Omental fat pad (tissue), 4 donors: ENCODE results near the gene EHBP1. TPM values are rescaled to one million over a fixed set of nuclear protein-coding genes. Genes with fewer than 3 reads are reported as not detected.

Experiments used
- ATAC-seq: fragments of 150-250 bp; one replicate; pipeline ENCODE4 v1.9.1; 2016; ENCODE audit warnings: mild to moderate bottlenecking, moderate library complexity; ENCODE audit not compliant: low FRiP score
- DNase-seq: peaks from one replicate; pipeline ENCODE4 v3.0.0-alpha.2; 2019; ENCODE audit warnings: low spot score
- CTCF ChIP-seq, 3 donors: fragments of 450-650 bp; IDR thresholded peaks; one replicate each; pipeline ENCODE4 v1.5.1; 2016 to 2017; ENCODE audit warnings: antibody characterized with exemption in 3 of 3, mild to moderate bottlenecking in 3 of 3, moderate library complexity in 2 of 3
- total RNA-seq, 4 donors: library from RNA; depleted of rRNA; stranded (reverse); fragments of >200 nt; gene quantifications; one replicate each; pipeline ENCODE4 v1.1.0, GENCODE V29; 2016

The EHBP1 gene
- total RNA-seq, 4 donors from 2014 or later = 60.9 to 91.3 (median 78.6) TPM

DNA sequence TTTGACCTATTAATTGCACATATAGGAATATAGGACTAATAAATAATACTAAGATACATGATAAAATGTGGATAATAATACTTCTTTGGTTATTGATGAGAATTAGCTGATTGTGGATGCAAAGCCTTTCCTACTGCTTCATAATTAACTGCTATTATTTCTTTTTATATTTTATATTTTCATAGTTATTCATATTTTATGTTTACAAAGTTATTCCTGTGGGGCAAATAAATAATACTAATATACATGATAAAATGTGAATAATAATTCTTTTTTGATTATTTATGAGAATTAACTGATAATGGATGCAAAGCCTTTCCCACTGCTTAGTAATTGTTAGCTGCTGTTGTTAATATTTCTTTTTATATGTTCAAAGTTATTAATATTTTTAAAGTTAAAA is 146.7 kb downstream of the EHBP1 start:
- no peak for ATAC-seq
- DNase-seq = no peak
- no peak for TF ChIP-seq CTCF (IDR thresholded peaks at IDR 0.05)

GRCh38 chr2:62854600-62855514 is 149.3 kb downstream of the EHBP1 start:
- TF ChIP-seq CTCF (IDR thresholded peaks at IDR 0.05) = no peak
- ATAC-seq = no peak

DNA sequence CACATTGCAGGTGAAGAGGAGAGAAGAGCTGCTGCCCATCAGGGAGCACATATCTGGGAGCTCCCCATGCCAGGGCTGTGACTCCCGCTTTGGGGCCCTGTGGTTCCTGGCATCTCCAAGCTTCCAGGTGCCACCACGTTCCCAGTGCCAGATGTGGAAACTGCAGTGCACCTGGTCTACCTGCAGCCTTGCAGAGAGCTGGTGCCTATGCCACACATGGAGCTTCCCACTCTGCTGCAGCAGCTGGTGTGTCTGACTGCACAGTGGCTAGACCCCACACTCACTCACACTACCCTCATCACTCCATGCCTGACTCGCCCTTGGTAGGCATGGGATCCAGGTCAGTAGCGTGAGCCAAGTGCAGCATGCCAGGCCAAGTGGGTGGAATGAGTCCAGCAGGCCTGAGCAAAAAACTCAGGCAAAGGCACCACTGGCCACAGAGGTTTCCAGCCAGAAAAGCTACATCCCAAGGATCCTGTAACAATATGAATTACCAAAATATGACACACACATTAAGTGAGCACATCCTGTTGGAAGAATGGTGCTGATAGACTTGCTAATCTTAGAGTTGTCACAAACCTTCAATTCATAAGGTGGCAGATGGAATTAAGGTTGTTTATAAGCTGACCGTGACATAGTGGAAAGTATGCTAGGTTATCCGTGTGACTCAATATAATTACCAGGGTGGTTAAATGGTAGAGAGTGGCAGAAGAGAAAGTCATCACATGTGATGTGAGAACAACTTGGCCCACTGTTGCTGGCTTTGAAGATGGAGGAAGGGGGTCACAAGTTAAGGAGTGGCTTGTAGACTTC is 150.9 kb downstream of the EHBP1 start:
- no peak for TF ChIP-seq CTCF (IDR thresholded peaks at IDR 0.05)
- no peak for DNase-seq
- ATAC-seq = no peak

More at GRCh38 chr2:62854600-62855514, 149.3 kb downstream of the EHBP1 start:
- DNase-seq = no peak

DNA sequence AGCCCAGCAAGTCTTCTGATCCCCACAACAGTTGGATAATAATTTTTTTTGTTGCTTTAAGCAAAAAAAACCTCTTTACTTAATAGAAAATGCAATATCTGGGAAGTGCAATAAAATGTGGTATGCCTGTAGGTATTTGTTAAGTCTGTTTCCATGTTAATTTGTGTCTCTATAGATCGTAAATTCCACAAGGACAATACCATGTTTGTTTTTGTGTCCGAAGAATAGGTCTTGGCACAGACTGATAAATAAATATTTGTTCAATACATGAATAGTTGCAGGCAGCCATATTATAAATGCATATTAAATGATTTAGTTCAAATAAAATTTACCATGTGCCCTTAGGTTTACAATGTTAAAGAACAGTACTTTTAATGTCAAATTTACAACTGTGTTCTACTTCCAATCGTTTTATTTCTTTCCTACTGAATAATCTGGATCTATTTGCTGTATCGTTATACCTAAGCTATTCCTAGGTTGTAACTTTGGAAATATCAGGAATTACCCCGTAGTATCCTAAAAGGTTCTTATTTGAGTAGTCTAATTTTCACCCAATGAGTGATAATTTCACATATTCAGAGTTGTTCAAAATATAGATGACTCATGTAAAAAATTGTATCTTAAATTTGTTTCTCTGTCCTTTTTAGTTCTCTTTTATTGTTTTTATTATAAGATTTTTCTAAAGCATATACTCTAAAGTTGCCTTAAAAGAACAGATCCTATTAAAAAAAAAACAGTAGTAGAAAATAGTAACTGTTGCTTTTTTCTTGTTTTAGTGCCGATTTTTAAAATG is 151.8 kb downstream of the EHBP1 start:
- no peak for ATAC-seq
- TF ChIP-seq CTCF (IDR thresholded peaks at IDR 0.05) = no peak
- DNase-seq = no peak

DNA sequence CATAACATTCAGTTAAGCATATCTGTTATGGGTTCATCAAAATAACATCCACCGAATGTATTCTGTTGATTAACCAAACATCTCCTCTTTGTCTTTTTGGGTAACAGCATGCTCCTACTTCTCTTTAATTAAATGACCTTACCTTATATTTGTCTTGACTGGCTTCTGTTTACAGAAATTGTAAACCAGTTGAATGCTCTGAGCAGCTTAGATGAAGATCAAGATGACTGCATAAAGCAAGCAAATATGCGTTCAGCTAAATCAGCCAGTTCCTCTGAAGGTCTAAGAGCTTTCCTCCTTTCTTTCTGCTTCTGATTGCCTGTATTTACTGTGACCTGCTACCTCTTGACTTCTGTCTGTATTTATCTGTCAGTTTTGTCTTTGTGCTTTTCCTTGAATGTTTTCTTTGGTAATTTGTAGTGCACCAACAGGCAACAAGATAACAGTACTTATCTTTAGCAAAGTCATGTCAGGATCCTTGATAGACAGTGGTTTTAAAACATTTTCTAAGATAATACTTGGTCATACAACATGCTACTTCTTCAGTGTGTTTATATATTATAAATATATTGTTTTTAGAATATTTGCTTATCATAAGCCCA is 152.8 kb downstream of the EHBP1 start:
- no peak for DNase-seq
- ATAC-seq = no peak
- TF ChIP-seq CTCF (IDR thresholded peaks at IDR 0.05) = no peak

- no peak for DNase-seq
- TF ChIP-seq CTCF (IDR thresholded peaks at IDR 0.05) = no peak
- no peak for ATAC-seq
These were observed 163.4 kb downstream of the EHBP1 start for GRCh38 chr2:62868947-62869346.
